Measurements from ENCODE around the gene ZBTB21. TPM values are rescaled to one million over a fixed set of nuclear protein-coding genes. Genes with fewer than 3 reads are reported as not detected.
A peak's percentile ranks its signal among the peaks of the same experiment; 100 is the strongest.

ZBTB21 gene
- total and polyA plus RNA-seq, 9 of the 15 experiments (the other 6 are each of a cell fraction or from before 2014, with no cell fraction given) = 2.2 to 15.2 (median 8.7) TPM

DNA sequence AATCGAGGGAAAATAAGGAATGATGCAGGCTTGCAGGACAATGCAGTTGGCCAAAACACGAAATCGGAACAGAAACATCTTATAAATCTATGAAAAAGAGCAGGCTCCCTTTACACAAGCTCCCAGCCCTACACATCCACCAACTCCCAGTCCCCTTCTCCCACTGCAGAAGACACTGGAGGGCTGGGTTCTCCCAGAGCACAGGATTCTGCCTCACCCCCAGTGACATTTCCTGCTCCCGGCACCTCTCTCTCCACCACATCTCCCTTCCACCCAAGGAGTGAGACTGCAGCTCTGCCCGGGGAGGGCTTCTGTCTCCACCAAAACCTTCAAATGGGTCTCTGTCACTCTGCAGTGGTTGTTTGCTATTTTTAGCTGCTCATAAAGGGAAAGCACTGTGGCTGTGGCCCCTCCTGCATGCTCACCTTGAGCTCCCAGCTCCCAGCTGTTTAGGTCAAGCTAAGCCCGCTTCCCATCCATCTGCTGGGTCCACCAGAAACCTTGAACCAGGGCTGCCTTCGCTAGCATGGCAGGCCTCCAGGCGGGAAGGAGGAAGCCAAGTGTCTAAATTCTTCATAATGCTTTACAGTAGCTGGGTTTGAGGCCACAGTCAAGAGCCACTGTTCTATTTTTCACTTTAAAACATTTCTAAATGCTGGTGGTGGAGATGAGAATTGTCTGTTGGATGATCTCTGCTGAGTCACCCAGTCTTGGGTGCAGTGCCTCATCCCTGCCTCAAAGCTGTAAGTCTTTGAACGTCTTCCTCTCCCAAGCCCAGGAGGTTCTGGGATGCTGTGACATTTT is 53.0 kb downstream of the ZBTB21 start (continued):
- no peak for TF ChIP-seq U2AF2 (optimal IDR thresholded peaks at IDR 0.05; ENCODE audit: low read depth, low read length)
- peak; percentile 26; the same call in 1 of the 2 replicates for TF ChIP-seq SMAD4 (CRISPR knock-in tag; conservative IDR thresholded peaks at IDR 0.05)
- TF ChIP-seq MTF1 (CRISPR knock-in tag; IDR thresholded peaks at IDR 0.05; ENCODE audit: borderline replicate concordance) = no peak
- peak; percentile 70 for TF ChIP-seq LEF1 (IDR thresholded peaks at IDR 0.05)
- TF ChIP-seq FOSL1 (tag; conservative IDR thresholded peaks at IDR 0.05) = peak; percentile 80
- TF ChIP-seq SIRT6 (IDR thresholded peaks at IDR 0.05; ENCODE audit: low read depth, low read length) = no peak
- TF ChIP-seq, protein P1, sequence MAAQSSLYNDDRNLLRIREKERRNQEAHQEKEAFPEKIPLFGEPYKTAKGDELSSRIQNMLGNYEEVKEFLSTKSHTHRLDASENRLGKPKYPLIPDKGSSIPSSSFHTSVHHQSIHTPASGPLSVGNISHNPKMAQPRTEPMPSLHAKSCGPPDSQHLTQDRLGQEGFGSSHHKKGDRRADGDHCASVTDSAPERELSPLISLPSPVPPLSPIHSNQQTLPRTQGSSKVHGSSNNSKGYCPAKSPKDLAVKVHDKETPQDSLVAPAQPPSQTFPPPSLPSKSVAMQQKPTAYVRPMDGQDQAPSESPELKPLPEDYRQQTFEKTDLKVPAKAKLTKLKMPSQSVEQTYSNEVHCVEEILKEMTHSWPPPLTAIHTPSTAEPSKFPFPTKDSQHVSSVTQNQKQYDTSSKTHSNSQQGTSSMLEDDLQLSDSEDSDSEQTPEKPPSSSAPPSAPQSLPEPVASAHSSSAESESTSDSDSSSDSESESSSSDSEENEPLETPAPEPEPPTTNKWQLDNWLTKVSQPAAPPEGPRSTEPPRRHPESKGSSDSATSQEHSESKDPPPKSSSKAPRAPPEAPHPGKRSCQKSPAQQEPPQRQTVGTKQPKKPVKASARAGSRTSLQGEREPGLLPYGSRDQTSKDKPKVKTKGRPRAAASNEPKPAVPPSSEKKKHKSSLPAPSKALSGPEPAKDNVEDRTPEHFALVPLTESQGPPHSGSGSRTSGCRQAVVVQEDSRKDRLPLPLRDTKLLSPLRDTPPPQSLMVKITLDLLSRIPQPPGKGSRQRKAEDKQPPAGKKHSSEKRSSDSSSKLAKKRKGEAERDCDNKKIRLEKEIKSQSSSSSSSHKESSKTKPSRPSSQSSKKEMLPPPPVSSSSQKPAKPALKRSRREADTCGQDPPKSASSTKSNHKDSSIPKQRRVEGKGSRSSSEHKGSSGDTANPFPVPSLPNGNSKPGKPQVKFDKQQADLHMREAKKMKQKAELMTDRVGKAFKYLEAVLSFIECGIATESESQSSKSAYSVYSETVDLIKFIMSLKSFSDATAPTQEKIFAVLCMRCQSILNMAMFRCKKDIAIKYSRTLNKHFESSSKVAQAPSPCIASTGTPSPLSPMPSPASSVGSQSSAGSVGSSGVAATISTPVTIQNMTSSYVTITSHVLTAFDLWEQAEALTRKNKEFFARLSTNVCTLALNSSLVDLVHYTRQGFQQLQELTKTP (IDR thresholded peaks at IDR 0.05; ENCODE audit: low read depth in 1 of 2, partially characterized antibody in 2 of 2) = peak in 1 of 2 experiments; percentile 12
- TF ChIP-seq RBM17 (IDR thresholded peaks at IDR 0.05; ENCODE audit: borderline replicate concordance, low read depth, low read length) = no peak
- no peak for TF ChIP-seq HDAC3 (IDR thresholded peaks at IDR 0.05; ENCODE audit: borderline replicate concordance, partially characterized antibody)
- no peak for TF ChIP-seq FUS (optimal IDR thresholded peaks at IDR 0.05; ENCODE audit: low read depth, low read length)
- TF ChIP-seq, protein P2, sequence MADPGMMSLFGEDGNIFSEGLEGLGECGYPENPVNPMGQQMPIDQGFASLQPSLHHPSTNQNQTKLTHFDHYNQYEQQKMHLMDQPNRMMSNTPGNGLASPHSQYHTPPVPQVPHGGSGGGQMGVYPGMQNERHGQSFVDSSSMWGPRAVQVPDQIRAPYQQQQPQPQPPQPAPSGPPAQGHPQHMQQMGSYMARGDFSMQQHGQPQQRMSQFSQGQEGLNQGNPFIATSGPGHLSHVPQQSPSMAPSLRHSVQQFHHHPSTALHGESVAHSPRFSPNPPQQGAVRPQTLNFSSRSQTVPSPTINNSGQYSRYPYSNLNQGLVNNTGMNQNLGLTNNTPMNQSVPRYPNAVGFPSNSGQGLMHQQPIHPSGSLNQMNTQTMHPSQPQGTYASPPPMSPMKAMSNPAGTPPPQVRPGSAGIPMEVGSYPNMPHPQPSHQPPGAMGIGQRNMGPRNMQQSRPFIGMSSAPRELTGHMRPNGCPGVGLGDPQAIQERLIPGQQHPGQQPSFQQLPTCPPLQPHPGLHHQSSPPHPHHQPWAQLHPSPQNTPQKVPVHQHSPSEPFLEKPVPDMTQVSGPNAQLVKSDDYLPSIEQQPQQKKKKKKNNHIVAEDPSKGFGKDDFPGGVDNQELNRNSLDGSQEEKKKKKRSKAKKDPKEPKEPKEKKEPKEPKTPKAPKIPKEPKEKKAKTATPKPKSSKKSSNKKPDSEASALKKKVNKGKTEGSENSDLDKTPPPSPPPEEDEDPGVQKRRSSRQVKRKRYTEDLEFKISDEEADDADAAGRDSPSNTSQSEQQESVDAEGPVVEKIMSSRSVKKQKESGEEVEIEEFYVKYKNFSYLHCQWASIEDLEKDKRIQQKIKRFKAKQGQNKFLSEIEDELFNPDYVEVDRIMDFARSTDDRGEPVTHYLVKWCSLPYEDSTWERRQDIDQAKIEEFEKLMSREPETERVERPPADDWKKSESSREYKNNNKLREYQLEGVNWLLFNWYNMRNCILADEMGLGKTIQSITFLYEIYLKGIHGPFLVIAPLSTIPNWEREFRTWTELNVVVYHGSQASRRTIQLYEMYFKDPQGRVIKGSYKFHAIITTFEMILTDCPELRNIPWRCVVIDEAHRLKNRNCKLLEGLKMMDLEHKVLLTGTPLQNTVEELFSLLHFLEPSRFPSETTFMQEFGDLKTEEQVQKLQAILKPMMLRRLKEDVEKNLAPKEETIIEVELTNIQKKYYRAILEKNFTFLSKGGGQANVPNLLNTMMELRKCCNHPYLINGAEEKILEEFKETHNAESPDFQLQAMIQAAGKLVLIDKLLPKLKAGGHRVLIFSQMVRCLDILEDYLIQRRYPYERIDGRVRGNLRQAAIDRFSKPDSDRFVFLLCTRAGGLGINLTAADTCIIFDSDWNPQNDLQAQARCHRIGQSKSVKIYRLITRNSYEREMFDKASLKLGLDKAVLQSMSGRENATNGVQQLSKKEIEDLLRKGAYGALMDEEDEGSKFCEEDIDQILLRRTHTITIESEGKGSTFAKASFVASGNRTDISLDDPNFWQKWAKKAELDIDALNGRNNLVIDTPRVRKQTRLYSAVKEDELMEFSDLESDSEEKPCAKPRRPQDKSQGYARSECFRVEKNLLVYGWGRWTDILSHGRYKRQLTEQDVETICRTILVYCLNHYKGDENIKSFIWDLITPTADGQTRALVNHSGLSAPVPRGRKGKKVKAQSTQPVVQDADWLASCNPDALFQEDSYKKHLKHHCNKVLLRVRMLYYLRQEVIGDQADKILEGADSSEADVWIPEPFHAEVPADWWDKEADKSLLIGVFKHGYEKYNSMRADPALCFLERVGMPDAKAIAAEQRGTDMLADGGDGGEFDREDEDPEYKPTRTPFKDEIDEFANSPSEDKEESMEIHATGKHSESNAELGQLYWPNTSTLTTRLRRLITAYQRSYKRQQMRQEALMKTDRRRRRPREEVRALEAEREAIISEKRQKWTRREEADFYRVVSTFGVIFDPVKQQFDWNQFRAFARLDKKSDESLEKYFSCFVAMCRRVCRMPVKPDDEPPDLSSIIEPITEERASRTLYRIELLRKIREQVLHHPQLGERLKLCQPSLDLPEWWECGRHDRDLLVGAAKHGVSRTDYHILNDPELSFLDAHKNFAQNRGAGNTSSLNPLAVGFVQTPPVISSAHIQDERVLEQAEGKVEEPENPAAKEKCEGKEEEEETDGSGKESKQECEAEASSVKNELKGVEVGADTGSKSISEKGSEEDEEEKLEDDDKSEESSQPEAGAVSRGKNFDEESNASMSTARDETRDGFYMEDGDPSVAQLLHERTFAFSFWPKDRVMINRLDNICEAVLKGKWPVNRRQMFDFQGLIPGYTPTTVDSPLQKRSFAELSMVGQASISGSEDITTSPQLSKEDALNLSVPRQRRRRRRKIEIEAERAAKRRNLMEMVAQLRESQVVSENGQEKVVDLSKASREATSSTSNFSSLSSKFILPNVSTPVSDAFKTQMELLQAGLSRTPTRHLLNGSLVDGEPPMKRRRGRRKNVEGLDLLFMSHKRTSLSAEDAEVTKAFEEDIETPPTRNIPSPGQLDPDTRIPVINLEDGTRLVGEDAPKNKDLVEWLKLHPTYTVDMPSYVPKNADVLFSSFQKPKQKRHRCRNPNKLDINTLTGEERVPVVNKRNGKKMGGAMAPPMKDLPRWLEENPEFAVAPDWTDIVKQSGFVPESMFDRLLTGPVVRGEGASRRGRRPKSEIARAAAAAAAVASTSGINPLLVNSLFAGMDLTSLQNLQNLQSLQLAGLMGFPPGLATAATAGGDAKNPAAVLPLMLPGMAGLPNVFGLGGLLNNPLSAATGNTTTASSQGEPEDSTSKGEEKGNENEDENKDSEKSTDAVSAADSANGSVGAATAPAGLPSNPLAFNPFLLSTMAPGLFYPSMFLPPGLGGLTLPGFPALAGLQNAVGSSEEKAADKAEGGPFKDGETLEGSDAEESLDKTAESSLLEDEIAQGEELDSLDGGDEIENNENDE (IDR thresholded peaks at IDR 0.05; ENCODE audit: low read depth, low read length) = no peak
- TF ChIP-seq SETDB1 (IDR thresholded peaks at IDR 0.05; ENCODE audit: low read length) = no peak

All from K562 (cell line).